Endothelial cell (in vitro differentiated cells): ENCODE measurements around the gene RAD51B. TPM values are rescaled to one million over a fixed set of nuclear protein-coding genes. Genes with fewer than 3 reads are reported as not detected.
A peak's percentile ranks its signal among the peaks of the same experiment; 100 is the strongest.

Experiments
- DNase-seq: peaks from one replicate; pipeline ENCODE4 v3.0.0; 2021; ENCODE audit warnings: low spot score
- H3K27ac Mint-ChIP-seq: one replicate; pipeline ENCODE4 v1.8.0; 2021; ENCODE audit warnings: mixed read lengths, inconsistent platforms; ENCODE audit not compliant: unreplicated experiment
- H3K27me3 Mint-ChIP-seq: one replicate; pipeline ENCODE4 v1.8.0; 2021; ENCODE audit warnings: mild to moderate bottlenecking, moderate library complexity, mixed read lengths, inconsistent platforms; ENCODE audit not compliant: unreplicated experiment
- H3K36me3 Mint-ChIP-seq: one replicate; pipeline ENCODE4 v1.8.0; 2021; ENCODE audit warnings: mild to moderate bottlenecking, low read depth, mixed read lengths, inconsistent platforms; ENCODE audit not compliant: unreplicated experiment
- H3K4me1 Mint-ChIP-seq: one replicate; pipeline ENCODE4 v1.8.0; 2021; ENCODE audit warnings: mild to moderate bottlenecking, mixed read lengths, inconsistent platforms; ENCODE audit not compliant: unreplicated experiment
- H3K4me3 Mint-ChIP-seq: one replicate; pipeline ENCODE4 v1.8.0; 2021; ENCODE audit warnings: mild to moderate bottlenecking, mixed read lengths, inconsistent platforms; ENCODE audit not compliant: unreplicated experiment
- H3K9me3 Mint-ChIP-seq: one replicate; pipeline ENCODE4 v1.8.0; 2021; ENCODE audit warnings: mixed read lengths, inconsistent platforms; ENCODE audit not compliant: unreplicated experiment
- total RNA-seq: library from RNA; stranded (reverse); fragmentation: NEBNext Ultra II Directional; extraction: Animal tissue kit (Norgen Biotek cat#: 25700); gene quantifications from one replicate; pipeline ENCODE4 v1.2.1, GENCODE V29; 2021; ENCODE audit not compliant: unreplicated experiment
- TF ChIP-seq, protein P1 (sequence below): fragments of 200-600 bp; sonication (generic); IDR thresholded peaks from one replicate; pipeline ENCODE4 v1.5.0; 2021; ENCODE audit warnings: antibody characterized with exemption; ENCODE audit not compliant: unreplicated experiment

RAD51B gene
- total RNA-seq, 1 donor from 2014 or later: 23.5 TPM

DNA sequence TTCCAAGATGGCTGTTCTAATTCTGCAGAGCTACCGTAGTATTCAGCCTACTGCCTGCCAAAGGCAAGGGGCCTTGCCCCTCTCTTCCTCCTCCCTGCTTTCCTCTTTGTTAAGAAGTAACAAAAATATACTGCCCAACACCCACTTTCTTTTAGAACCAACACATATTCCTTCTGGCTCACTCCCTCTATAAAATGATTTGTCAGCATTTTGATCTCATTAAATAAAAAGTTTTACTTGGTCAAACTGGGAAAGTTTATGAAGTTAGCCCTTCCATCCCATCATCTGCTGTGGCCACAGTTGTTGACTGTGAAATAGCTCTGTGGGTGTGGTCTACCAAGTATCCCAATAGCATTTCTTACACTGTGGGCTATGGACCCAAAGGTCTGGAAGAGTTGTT, 500.9 kb downstream of the RAD51B start:
- TF ChIP-seq, protein P1, sequence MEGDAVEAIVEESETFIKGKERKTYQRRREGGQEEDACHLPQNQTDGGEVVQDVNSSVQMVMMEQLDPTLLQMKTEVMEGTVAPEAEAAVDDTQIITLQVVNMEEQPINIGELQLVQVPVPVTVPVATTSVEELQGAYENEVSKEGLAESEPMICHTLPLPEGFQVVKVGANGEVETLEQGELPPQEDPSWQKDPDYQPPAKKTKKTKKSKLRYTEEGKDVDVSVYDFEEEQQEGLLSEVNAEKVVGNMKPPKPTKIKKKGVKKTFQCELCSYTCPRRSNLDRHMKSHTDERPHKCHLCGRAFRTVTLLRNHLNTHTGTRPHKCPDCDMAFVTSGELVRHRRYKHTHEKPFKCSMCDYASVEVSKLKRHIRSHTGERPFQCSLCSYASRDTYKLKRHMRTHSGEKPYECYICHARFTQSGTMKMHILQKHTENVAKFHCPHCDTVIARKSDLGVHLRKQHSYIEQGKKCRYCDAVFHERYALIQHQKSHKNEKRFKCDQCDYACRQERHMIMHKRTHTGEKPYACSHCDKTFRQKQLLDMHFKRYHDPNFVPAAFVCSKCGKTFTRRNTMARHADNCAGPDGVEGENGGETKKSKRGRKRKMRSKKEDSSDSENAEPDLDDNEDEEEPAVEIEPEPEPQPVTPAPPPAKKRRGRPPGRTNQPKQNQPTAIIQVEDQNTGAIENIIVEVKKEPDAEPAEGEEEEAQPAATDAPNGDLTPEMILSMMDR: no peak
- Mint-ChIP-seq H3K9me3 (no peaks in the 10 kb centered on the region), H3K27ac (peak overlapping the region; percentile 79), H3K4me1 (peaks cover 47% of the 10 kb centered on the region), H3K4me3 (no peak overlapping the region), H3K36me3 (no peaks in the 10 kb centered on the region), H3K27me3 (no peaks in the 10 kb centered on the region)
- DNase-seq: no peak

DNA sequence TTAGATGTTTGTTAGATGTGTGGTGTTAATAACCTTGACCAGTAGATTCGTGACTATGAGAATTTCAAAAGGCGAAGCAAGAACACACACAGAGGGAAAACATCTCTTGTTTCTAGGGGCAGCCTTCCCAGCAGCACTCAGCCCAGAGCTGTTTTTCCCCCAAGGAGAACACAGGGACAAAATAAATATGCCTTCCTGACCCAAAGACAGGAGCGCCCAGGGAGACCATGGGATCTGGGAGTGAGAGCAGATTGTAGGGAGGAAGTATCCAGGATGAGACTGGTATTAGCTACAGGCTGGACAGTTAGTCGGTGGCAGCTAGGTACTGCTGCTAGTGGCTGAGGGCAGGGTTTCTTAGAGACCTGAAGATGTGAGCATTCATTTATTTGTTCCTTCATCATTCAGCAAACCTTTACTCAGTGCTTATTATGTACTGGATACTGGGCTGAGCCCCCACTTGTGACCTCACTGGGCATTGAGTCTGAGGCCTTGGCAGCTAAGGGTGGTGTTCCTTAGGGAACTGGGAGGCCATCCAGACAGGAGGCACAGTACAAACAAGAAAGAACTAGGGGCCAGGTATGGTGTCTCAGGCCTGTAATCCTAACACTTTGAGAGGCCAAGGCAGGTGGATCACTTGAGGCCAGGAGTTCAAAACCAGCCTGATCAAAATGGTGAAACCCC, 503.5 kb downstream of the RAD51B start:
- TF ChIP-seq, protein P1: no peak
- no peaks in the 10 kb centered on the region for H3K27me3 Mint-ChIP-seq
- H3K36me3 Mint-ChIP-seq: no peaks in the 10 kb centered on the region
- H3K4me3 Mint-ChIP-seq: no peak overlapping the region
- H3K27ac Mint-ChIP-seq: no peak overlapping the region
- peaks cover 43% of the 10 kb centered on the region for H3K4me1 Mint-ChIP-seq
- DNase-seq: no peak
- no peaks in the 10 kb centered on the region for H3K9me3 Mint-ChIP-seq

GRCh38 chr14:68325267-68325807, 505.8 kb downstream of the RAD51B start:
- Mint-ChIP-seq H3K9me3 (no peaks in the 10 kb centered on the region), H3K36me3 (no peaks in the 10 kb centered on the region), H3K27me3 (no peaks in the 10 kb centered on the region), H3K27ac (no peak overlapping the region), H3K4me3 (no peak overlapping the region), H3K4me1 (peaks cover 22% of the 10 kb centered on the region)
- no peak for DNase-seq
- TF ChIP-seq, protein P1: no peak

GRCh38 chr14:68327231-68327630, 507.7 kb downstream of the RAD51B start:
- no peaks in the 10 kb centered on the region for H3K9me3 Mint-ChIP-seq
- DNase-seq: no peak
- no peak overlapping the region for H3K4me3 Mint-ChIP-seq
- TF ChIP-seq, protein P1: no peak
- H3K36me3 Mint-ChIP-seq: no peaks in the 10 kb centered on the region
- H3K27me3 Mint-ChIP-seq: no peaks in the 10 kb centered on the region
- no peak overlapping the region for H3K27ac Mint-ChIP-seq
- peaks cover 20% of the 10 kb centered on the region for H3K4me1 Mint-ChIP-seq

DNA sequence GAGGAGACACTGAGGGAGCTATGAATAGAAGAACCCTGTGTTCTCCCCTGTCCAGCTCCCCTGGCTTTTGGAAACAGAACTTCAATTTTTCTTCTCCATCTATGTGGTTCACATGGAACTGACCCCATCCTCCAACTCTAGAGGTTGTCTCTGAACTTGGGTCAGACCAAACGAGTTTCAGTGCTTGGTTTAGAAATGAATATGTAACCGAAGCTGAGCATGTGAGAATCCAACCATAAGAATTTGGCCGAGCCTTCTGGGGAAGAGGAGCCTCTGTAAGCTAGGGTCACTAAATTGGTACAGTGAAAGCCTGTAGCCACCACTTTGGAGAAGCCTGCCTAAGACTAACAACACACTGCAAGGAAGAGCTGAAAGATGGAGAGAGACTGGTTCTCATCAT, 508.9 kb downstream of the RAD51B start:
- Mint-ChIP-seq H3K27me3 (no peaks in the 10 kb centered on the region), H3K4me3 (no peak overlapping the region), H3K36me3 (no peaks in the 10 kb centered on the region), H3K4me1 (peaks cover 15% of the 10 kb centered on the region), H3K27ac (no peak overlapping the region), H3K9me3 (no peaks in the 10 kb centered on the region)
- no peak for DNase-seq
- TF ChIP-seq, protein P1: no peak
